Kidney (tissue), 14 donors: Measurements from ENCODE around the gene MED16. TPM values are rescaled to one million over a fixed set of nuclear protein-coding genes. Genes with fewer than 3 reads are reported as not detected.

Experiments
- DNase-seq, 5 donors: peaks; one replicate each; pipeline ENCODE4 v3.0.0-alpha.2; 2013 to 2020
- FAIRE-seq: peaks from 2 replicates; lab custom pipeline; 2012; peaks lifted over from hg19 to GRCh38; lab: Jason Lieb, UNC
- H3K27ac ChIP-seq, 2 donors: one replicate each; pipeline ENCODE4 v1.7.0; 2013; ENCODE audit warnings: low read depth in 2 of 2, low read length in 2 of 2, inconsistent platforms in 1 of 2
- H3K27me3 ChIP-seq: one replicate; pipeline ENCODE4 v1.7.1; 2013; ENCODE audit warnings: low read length, inconsistent platforms; ENCODE audit not compliant: control insufficient read depth, insufficient read depth
- H3K36me3 ChIP-seq, 3 donors: one replicate each; pipeline versions ENCODE4 v1.7.0 to v1.7.1; 2013; ENCODE audit warnings: low read length in 3 of 3, control low read depth in 1 of 3, inconsistent platforms in 1 of 3; ENCODE audit not compliant: insufficient read depth in 3 of 3, control insufficient read depth in 2 of 3
- H3K4me1 ChIP-seq, 3 donors: one replicate each; pipeline versions ENCODE4 v1.7.0 to v1.7.1; 2013; ENCODE audit warnings: low read length in 3 of 3, inconsistent platforms in 1 of 3, low read depth in 1 of 3; ENCODE audit not compliant: control insufficient read depth in 2 of 3, insufficient read depth in 2 of 3
- H3K4me3 ChIP-seq, 3 donors: one replicate each; pipeline versions ENCODE4 v1.7.0 to v1.8.1; 2013; ENCODE audit warnings: low read length in 3 of 3, control low read depth in 1 of 3, inconsistent platforms in 1 of 3
- H3K9ac ChIP-seq, 3 donors: one replicate each; pipeline versions ENCODE4 v1.7.0 to v1.7.1; 2013; ENCODE audit warnings: low read length in 3 of 3, control low read depth in 1 of 3, inconsistent platforms in 1 of 3
- H3K9me3 ChIP-seq, 3 donors: one replicate each; pipeline versions ENCODE4 v1.7.0 to v1.7.1; 2013; ENCODE audit warnings: low read length in 3 of 3, control low read depth in 1 of 3, inconsistent platforms in 1 of 3; ENCODE audit not compliant: control insufficient read depth in 2 of 3, insufficient read depth in 1 of 3
- CTCF ChIP-seq: IDR thresholded peaks from 3 replicates; pipeline ENCODE4 v1.5.1; 2012; ENCODE audit warnings: mild to moderate bottlenecking, moderate library complexity, borderline replicate concordance; ENCODE audit not compliant: insufficient read depth; ENCODE audit errors: extremely low read depth
- intact Hi-C: fragments of 100-400 bp; cut with DNase I; formaldehyde crosslinking; loops from one replicate; pipeline ENCODE4 v1.11.1; 2022
- polyA plus RNA-seq: library from polyadenylated mRNA; stranded (reverse); fragments of 350-450 nt; fragmentation: Illumina TruSeq; extraction: RNeasy Lipid Tissue Mini Kit (QIAGEN cat#74804); gene quantifications from one replicate; pipeline ENCODE4 v1.2.3, GENCODE V29; 2014; ENCODE audit warnings: low read depth, low replicate concordance; ENCODE audit not compliant: insufficient read depth
- total RNA-seq: library from RNA; stranded (reverse); fragmentation: NEBNext Ultra II Directional; extraction: Animal tissue kit (Norgen Biotek cat#: 25700); gene quantifications from one replicate; pipeline ENCODE4 v1.2.1, GENCODE V29; 2021
- donor health status: control.
- donor health status: control.
- donor health status: control.
- donor health status: control.
- donor health status: control.
- donor health status: DM: yes; HTN: yes; CAD: no.
- donor health status: Normal renal cell carcinoma (clear cell type).

The MED16 gene
- total and polyA plus RNA-seq, 2 donors from 2014 or later: 56.5 to 72.1 TPM

- intact Hi-C loops: loop anchor here (5.0 kb wide), 1 partner anchor 55 kb away; the partner anchor contains the start of gene WDR18
- FAIRE-seq (no peak), DNase-seq (peak in 4 of 5 donors; percentile 64 to 90 (median 80))
- Histone ChIP-seq H3K27ac (peak overlapping the region; percentile 60 to 67), H3K9ac (peak overlapping the region in 1 of 3 donors; percentile 40), H3K27me3 (no peaks in the 10 kb centered on the region), H3K4me3 (peak overlapping the region in 2 of 3 donors; percentile 16 to 78), H3K9me3 (no peaks in the 10 kb centered on the region), H3K36me3 (no peaks in the 10 kb centered on the region), H3K4me1 (peaks cover 0 to 10% (median 0%) of the 10 kb centered on the region in 3 donors)
- no peak for TF ChIP-seq CTCF
Observed at GRCh38 chr19:927351-927779, 34.4 kb upstream of the MED16 start.

- no peak for FAIRE-seq
- no peaks in the 10 kb centered on the region for H3K9me3 ChIP-seq
- DNase-seq: peak; percentile 58 to 91 (median 76)
- TF ChIP-seq CTCF: no peak
- peaks cover 0 to 5% (median 0%) of the 10 kb centered on the region in 3 donors for H3K4me1 ChIP-seq
- no peaks in the 10 kb centered on the region for H3K27me3 ChIP-seq
- no peaks in the 10 kb centered on the region for H3K36me3 ChIP-seq
- peak overlapping the region; percentile 15 to 82 (median 77) for H3K9ac ChIP-seq
- peak overlapping the region; percentile 67 to 84 for H3K27ac ChIP-seq
- H3K4me3 ChIP-seq: peak overlapping the region; percentile 41 to 78 (median 64)
- intact Hi-C loops: loop anchor here (5.0 kb wide), 1 partner anchor 56 kb away; the partner anchor contains the start of gene WDR18
Observed at GRCh38 chr19:926589-927350, 33.8 kb upstream of the MED16 start.

- Histone ChIP-seq H3K4me1 (peaks cover 0 to 5% (median 0%) of the 10 kb centered on the region in 3 donors), H3K4me3 (peak overlapping the region; percentile 41 to 78 (median 64)), H3K36me3 (no peaks in the 10 kb centered on the region), H3K9me3 (no peaks in the 10 kb centered on the region), H3K27me3 (no peaks in the 10 kb centered on the region), H3K9ac (peak overlapping the region; percentile 15 to 82 (median 77)), H3K27ac (peak overlapping the region; percentile 51 to 84)
- intact Hi-C loops: loop anchor here (5.0 kb wide), 1 partner anchor 56 kb away; the partner anchor contains the start of gene WDR18
- no peak for FAIRE-seq
- no peak for TF ChIP-seq CTCF
- peak in 1 of 5 donors; percentile 58 for DNase-seq
Observed at GRCh38 chr19:926323-926588, 33.3 kb upstream of the MED16 start.
